Bladder microvascular endothelial cell (primary cell): ENCODE measurements around the gene FXYD5. TPM values are rescaled to one million over a fixed set of nuclear protein-coding genes. Genes with fewer than 3 reads are reported as not detected.

Source experiments
- total RNA-seq: library from RNA; depleted of rRNA; stranded (reverse); fragments of >200 nt; gene quantifications from 2 replicates; pipeline ENCODE4 v1.2.3, GENCODE V29; 2014

FXYD5 gene, protein sequence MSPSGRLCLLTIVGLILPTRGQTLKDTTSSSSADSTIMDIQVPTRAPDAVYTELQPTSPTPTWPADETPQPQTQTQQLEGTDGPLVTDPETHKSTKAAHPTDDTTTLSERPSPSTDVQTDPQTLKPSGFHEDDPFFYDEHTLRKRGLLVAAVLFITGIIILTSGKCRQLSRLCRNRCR
- total RNA-seq, result 12.3 and 18.5 TPM in 2 replicates

GRCh38 chr19:35154525-35155406 is at the start of gene FXYD5:
FXYD5 (plus strand) TSS chr19:35154735; CDS start chr19:35155551, 816 bp downstream.

GRCh38 chr19:35115177-35115951 is 39.2 kb upstream of the FXYD5 start, which contains the start of gene FXYD3:
FXYD3 (plus strand) TSS chr19:35115823; CDS start chr19:35119377, 3,554 bp downstream.

DNA sequence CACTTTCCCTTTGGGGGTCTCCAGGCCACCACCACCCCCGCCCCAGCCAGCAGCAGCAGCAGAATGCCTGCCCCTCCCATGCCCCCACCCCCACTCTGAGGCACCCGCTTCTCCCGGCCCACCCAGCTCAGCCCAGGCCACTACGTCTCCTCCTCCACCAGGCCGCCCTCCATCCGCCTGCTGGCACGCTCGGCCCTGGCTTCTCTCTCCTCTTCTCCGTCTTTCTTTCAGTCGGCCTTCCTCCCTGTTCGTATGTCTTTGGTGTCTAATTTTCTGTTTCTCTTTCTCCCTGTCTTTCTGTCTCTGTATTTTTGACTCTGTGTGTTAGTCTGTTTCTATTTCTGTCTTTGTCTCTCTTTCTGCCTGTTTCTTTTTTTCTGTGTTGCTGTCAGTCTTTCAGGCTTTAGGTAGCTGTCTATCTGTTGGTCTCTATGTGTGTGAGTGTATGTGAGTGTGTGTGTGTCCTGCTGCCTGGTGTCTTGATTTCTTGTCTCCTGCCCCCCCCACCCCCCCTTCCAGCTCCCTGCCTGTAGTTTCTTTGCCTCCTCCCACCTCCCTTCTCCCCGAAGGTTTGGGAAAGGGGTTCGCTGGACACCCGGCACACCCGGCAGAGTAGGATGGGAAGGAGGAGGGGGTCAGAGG is 19.8 kb upstream of the FXYD5 start, which contains the start of gene LGI4:
TSS of gene LGI4 (minus strand) at position 459 of the 642 bp plus-strand sequence. CDS start at position 80, 379 bp downstream.

GRCh38 chr19:35138305-35138892 is 16.1 kb upstream of the FXYD5 start, which contains the start of gene FXYD1:
FXYD1 (plus strand) TSS chr19:35138824; CDS start chr19:35140080, 1,256 bp downstream.

GRCh38 chr19:35143231-35143715 is 11.3 kb upstream of the FXYD5 start, which contains the start of gene FXYD7:
FXYD7 (plus strand) TSS chr19:35143255; CDS start chr19:35143334, 79 bp downstream.

Other genes with a start within 250 kb of the FXYD5 start
- gene ZNF30, start 227.8 kb upstream of the FXYD5 start, total RNA-seq, result 3.6 and 4.8 TPM in 2 replicates
- gene ZNF792, start 190.5 kb upstream of the FXYD5 start, total RNA-seq, result 29.6 and 51.1 TPM in 2 replicates
- 24.9 and 52.8 TPM in 2 replicates for gene GRAMD1A, start 154.4 kb upstream of the FXYD5 start, total RNA-seq
- 5.4 and 5.8 TPM in 2 replicates for gene SCN1B, start 124.3 kb upstream of the FXYD5 start, total RNA-seq
- not detected in 2 replicates for gene HPN, start 113.0 kb upstream of the FXYD5 start, total RNA-seq
- gene FXYD3, start 38.9 kb upstream of the FXYD5 start, total RNA-seq, result not detected in 2 replicates
- gene LGI4, start 19.7 kb upstream of the FXYD5 start, total RNA-seq, result not detected in 2 replicates
- gene FXYD1, start 15.9 kb upstream of the FXYD5 start, total RNA-seq, result not detected in 2 replicates
- gene FXYD7, start 11.5 kb upstream of the FXYD5 start, total RNA-seq, result not detected in 2 replicates
- gene FAM187B, start 74.0 kb downstream of the FXYD5 start, total RNA-seq, result not detected in 2 replicates
- 0.19 and 1.1 TPM in 2 replicates for gene LSR, start 94.3 kb downstream of the FXYD5 start, total RNA-seq
- 41.8 and 74.3 TPM in 2 replicates for gene USF2, start 114.2 kb downstream of the FXYD5 start, total RNA-seq
- under 0.01 and 0.06 TPM in 2 replicates for gene HAMP, start 127.8 kb downstream of the FXYD5 start, total RNA-seq
- 0.69 and 5.0 TPM in 2 replicates for gene MAG, start 137.4 kb downstream of the FXYD5 start, total RNA-seq
- gene CD22, start 174.5 kb downstream of the FXYD5 start, total RNA-seq, result 1.6 and 1.7 TPM in 2 replicates
- gene FFAR1, start 193.2 kb downstream of the FXYD5 start, total RNA-seq, result not detected in 2 replicates
- 0.19 TPM in 1 of 2 replicates, not detected in the other for gene FFAR3, start 203.7 kb downstream of the FXYD5 start, total RNA-seq
- not detected in 2 replicates for gene GPR42, start 216.3 kb downstream of the FXYD5 start, total RNA-seq